ENCODE measurements around the gene POLR2E. TPM values are rescaled to one million over a fixed set of nuclear protein-coding genes. Genes with fewer than 3 reads are reported as not detected.

POLR2E gene
- total and polyA plus RNA-seq, 2 of the 8 experiments (the other 6 are each of a cell fraction or from before 2014, with no cell fraction given): 281 to 381 TPM

DNA sequence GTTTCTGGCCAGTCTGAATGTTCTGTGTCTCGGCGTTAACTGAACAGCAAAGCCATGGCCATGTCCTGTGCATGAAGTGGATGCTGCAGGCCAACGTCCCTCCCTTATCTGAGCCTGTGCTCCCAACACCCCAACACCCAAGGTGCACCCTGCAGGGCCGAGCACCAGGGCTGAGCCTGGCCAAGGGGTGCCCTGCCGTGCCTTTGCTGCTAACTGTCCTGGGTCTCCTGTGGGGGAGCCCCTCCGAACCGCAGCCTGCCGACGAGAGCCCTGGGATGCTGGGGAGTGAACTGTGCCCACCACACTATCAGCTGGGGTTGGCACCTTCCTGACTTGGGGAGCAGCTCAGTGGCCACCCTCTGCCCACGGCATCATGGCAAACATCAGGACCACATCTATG, 26.2 kb upstream of the POLR2E start:
- H3K4me2 ChIP-seq (ENCODE audit: insufficient read depth in 1 of 2, low read depth in 2 of 2, low read length in 2 of 2): no peak overlapping the region
- WGBS, 2 experiments (ENCODE audit: extremely low coverage in 1 of 2, insufficient coverage in 1 of 2, insufficient read length in 1 of 2, insufficient replicate concordance in 2 of 2, low coverage in 1 of 2, low lambda C conversion rate in 2 of 2, missing lambda C conversion rate in 1 of 2): 95% methylated on average over 10 of the region's 10 CpGs; no CpG with 5 or more reads in 1 of the 2 experiments
- ChIA-PET POLR2A (ENCODE audit: partially characterized antibody) (interaction anchor here (1.6 to 1.8 kb wide), 2 partner anchors 47 to 137 kb away, joined by 3 to 5 read pairs; no protein-coding TSS in a partner anchor), CTCF (ENCODE audit: partially characterized antibody) (interaction anchor here (0.9 to 1.3 kb wide), 2 partner anchors 8 to 9 kb away, joined by 3 read pairs; no protein-coding TSS in a partner anchor)
- H2BK120ac ChIP-seq (replicated peaks; ENCODE audit: low read depth, low read length): no peak overlapping the region
- no peak overlapping the region for H4K5ac ChIP-seq (ENCODE audit: insufficient read length, low read depth, low read length)
- H3K4me3 ChIP-seq (ENCODE audit: extremely low read depth in 1 of 4, insufficient read depth in 2 of 4, low read depth in 3 of 4, low read length in 4 of 4): no peak overlapping the region
- no peaks in the 10 kb centered on the region for H3K27me3 ChIP-seq (replicated peaks in 1 of 4; ENCODE audit: control insufficient read depth in 3 of 4, extremely low read depth in 1 of 4, insufficient read depth in 3 of 4, low read length in 3 of 4)
- H3K14ac ChIP-seq (ENCODE audit: insufficient read length): no peak overlapping the region
- no peak for FAIRE-seq
- H3K56ac ChIP-seq (replicated peaks; ENCODE audit: insufficient read length, low read depth, low read length): no peak overlapping the region
- H2BK12ac ChIP-seq (ENCODE audit: low read depth, low read length): no peak overlapping the region
- no peak overlapping the region for H3K9ac ChIP-seq (replicated peaks in 1 of 4; ENCODE audit: extremely low read depth in 1 of 4, low read depth in 3 of 4, low read length in 3 of 4)
- peaks cover 0 to 1% of the 10 kb centered on the region in 2 experiments for H4K20me1 ChIP-seq (replicated peaks in 1 of 2; ENCODE audit: control insufficient read depth in 1 of 2, insufficient read depth in 2 of 2, low read length in 2 of 2)
- no peaks in the 10 kb centered on the region for H3K9me3 ChIP-seq (ENCODE audit: insufficient read depth in 2 of 2, low read depth in 1 of 2, low read length in 1 of 2)
- peaks cover 0 to 54% (median 6%) of the 10 kb centered on the region in 4 experiments; a peak in 4 of 8 replicates for H3K36me3 ChIP-seq (ENCODE audit: control insufficient read depth in 2 of 4, insufficient read depth in 4 of 4, low read length in 3 of 4)
- H3K23ac ChIP-seq (ENCODE audit: insufficient read length): no peak overlapping the region
- H4K8ac ChIP-seq (ENCODE audit: extremely low read depth, insufficient read depth, low read length): no peak overlapping the region
- H3K23me2 ChIP-seq (ENCODE audit: low read depth, low read length): no peaks in the 10 kb centered on the region
- H2AK5ac ChIP-seq (ENCODE audit: low read depth, low read length): no peak overlapping the region
- H2BK5ac ChIP-seq (ENCODE audit: low read depth, low read length): no peak overlapping the region
- no peak overlapping the region for H3K18ac ChIP-seq (ENCODE audit: extremely low read depth, low read length)
- no peak overlapping the region for H4K91ac ChIP-seq (replicated peaks; ENCODE audit: insufficient read length, low read length)
- no peak overlapping the region for H3K4ac ChIP-seq (replicated peaks; ENCODE audit: insufficient read length, low read depth, low read length)
- DNase-seq (ENCODE audit: low read depth in 1 of 2, low spot score in 2 of 2): no peak
- no peak overlapping the region for H2BK15ac ChIP-seq (ENCODE audit: low read length)
- no peak overlapping the region for H2AFZ ChIP-seq (ENCODE audit: low read length)
- no peak overlapping the region for H3K27ac ChIP-seq (ENCODE audit: low read depth, low read length)
- H3K79me1 ChIP-seq (ENCODE audit: low read depth, low read length): no peaks in the 10 kb centered on the region
- peaks cover 0 to 4% (median 2%) of the 10 kb centered on the region in 4 experiments; a peak in 3 of 7 replicates for H3K4me1 ChIP-seq (replicated peaks in 1 of 4; ENCODE audit: control insufficient read depth in 3 of 4, insufficient read depth in 4 of 4, low read length in 3 of 4)
- no peak overlapping the region for H2BK20ac ChIP-seq (ENCODE audit: low read length)
- no peaks in the 10 kb centered on the region for H3K79me2 ChIP-seq (ENCODE audit: control insufficient read depth in 1 of 2, insufficient read depth in 2 of 2, low read length in 2 of 2)
- TF ChIP-seq YY1 (IDR thresholded peaks at IDR 0.05; ENCODE audit: low read depth, low read length): no peak
- TF ChIP-seq ZNF274 (IDR thresholded peaks at IDR 0.05; ENCODE audit: borderline replicate concordance, extremely low read depth, low read length): no peak
